Liver (tissue), 9 donors: Measurements from ENCODE around the gene DOCK6. TPM values are rescaled to one million over a fixed set of nuclear protein-coding genes. Genes with fewer than 3 reads are reported as not detected.

ENCODE experiments used
- DNase-seq: peaks from one replicate; pipeline ENCODE4 v3.0.0-alpha.2; 2017; ENCODE audit warnings: low spot score
- H3K27ac ChIP-seq, 2 donors: one replicate each; pipeline ENCODE4 v1.7.0; 2013; ENCODE audit warnings: inconsistent platforms in 2 of 2, low read length in 2 of 2, control low read depth in 1 of 2, low read depth in 1 of 2, mild to moderate bottlenecking in 1 of 2
- H3K27me3 ChIP-seq, 4 donors: one replicate each; pipeline versions ENCODE4 v1.6.1 to v1.7.0; 2013; ENCODE audit warnings: low read length in 3 of 4, inconsistent platforms in 1 of 4, mild to moderate bottlenecking in 1 of 4, moderate library complexity in 1 of 4; ENCODE audit not compliant: control insufficient read depth in 4 of 4, insufficient read depth in 4 of 4
- H3K36me3 ChIP-seq, 4 donors: one replicate each; pipeline versions ENCODE4 v1.6.1 to v1.7.0; 2013; ENCODE audit warnings: low read length in 3 of 4, mild to moderate bottlenecking in 3 of 4, low read depth in 1 of 4, moderate library complexity in 1 of 4; ENCODE audit not compliant: control insufficient read depth in 4 of 4, insufficient read depth in 3 of 4
- H3K4me1 ChIP-seq, 4 donors: one replicate each; pipeline versions ENCODE4 v1.6.1 to v1.7.0; 2013; ENCODE audit warnings: low read length in 3 of 4, mild to moderate bottlenecking in 3 of 4, moderate library complexity in 1 of 4; ENCODE audit not compliant: control insufficient read depth in 4 of 4, insufficient read depth in 4 of 4
- H3K4me3 ChIP-seq, 3 donors: one replicate each; pipeline versions ENCODE4 v1.6.1 to v1.7.0; 2013; ENCODE audit warnings: low read length in 3 of 3, control low read depth in 1 of 3, low read depth in 1 of 3, mild to moderate bottlenecking in 1 of 3
- H3K9ac ChIP-seq, 2 donors: one replicate each; pipeline ENCODE4 v1.7.0; 2013; ENCODE audit warnings: low read length in 2 of 2, mild to moderate bottlenecking in 2 of 2, moderate library complexity in 2 of 2, control low read depth in 1 of 2, low read depth in 1 of 2
- H3K9me3 ChIP-seq, 4 donors: one replicate each; pipeline versions ENCODE4 v1.6.1 to v1.7.0; 2013; ENCODE audit warnings: low read length in 3 of 4; ENCODE audit not compliant: control insufficient read depth in 4 of 4
- ATF3 ChIP-seq: IDR thresholded peaks from 2 replicates; pipeline ENCODE4 v1.6.1; 2016; ENCODE audit warnings: antibody characterized with exemption
- EGR1 ChIP-seq, 2 donors: IDR thresholded peaks; 2 replicates each; pipeline ENCODE4 v1.6.1; 2016 to 2018; ENCODE audit warnings: antibody characterized with exemption in 2 of 2, low read depth in 2 of 2
- GABPA ChIP-seq, 2 donors: IDR thresholded peaks in 1 of 2; conservative IDR thresholded peaks in 1 of 2; 2 replicates each; pipeline ENCODE4 v1.6.1; 2016; ENCODE audit warnings: antibody characterized with exemption in 2 of 2, mild to moderate bottlenecking in 1 of 2, moderate library complexity in 1 of 2
- HNF4A ChIP-seq, 2 donors: conservative IDR thresholded peaks; 2 replicates each; pipeline ENCODE4 v1.6.1; 2016; ENCODE audit warnings: antibody characterized with exemption in 2 of 2, mild to moderate bottlenecking in 2 of 2
- HNF4G ChIP-seq: IDR thresholded peaks from 2 replicates; pipeline ENCODE4 v1.6.1; 2016; ENCODE audit warnings: antibody characterized with exemption
- JUND ChIP-seq, 2 donors: IDR thresholded peaks; 2 replicates each; pipeline ENCODE4 v1.6.1; 2016; ENCODE audit warnings: antibody characterized with exemption in 2 of 2
- NR2F2 ChIP-seq: IDR thresholded peaks from 2 replicates; pipeline ENCODE4 v1.6.1; 2016; ENCODE audit warnings: antibody characterized with exemption
- RAD21 ChIP-seq, 2 donors: IDR thresholded peaks; 2 replicates each; pipeline ENCODE4 v1.6.1; 2016; ENCODE audit warnings: antibody characterized with exemption in 2 of 2, mild to moderate bottlenecking in 2 of 2
- REST ChIP-seq: IDR thresholded peaks from 2 replicates; pipeline ENCODE4 v1.6.1; 2016; ENCODE audit warnings: antibody characterized with exemption, mild to moderate bottlenecking
- SP1 ChIP-seq: IDR thresholded peaks from 2 replicates; pipeline ENCODE4 v1.6.1; 2018; ENCODE audit warnings: antibody characterized with exemption, mild to moderate bottlenecking
- TAF1 ChIP-seq: conservative IDR thresholded peaks from 2 replicates; pipeline ENCODE4 v1.6.1; 2016; ENCODE audit warnings: antibody characterized with exemption, mild to moderate bottlenecking
- ZBTB33 ChIP-seq: IDR thresholded peaks from 2 replicates; pipeline ENCODE4 v1.6.1; 2016; ENCODE audit warnings: antibody characterized with exemption
- WGBS: extraction: QIAGEN DNeasy Blood & Tissue Kit; methylation state at CpG from one replicate; pipeline ENCODE4 v1.1.7; 2013; 5-methylcytosine and 5-hydroxymethylcytosine counted together
- polyA plus RNA-seq, 2 donors: library from polyadenylated mRNA; stranded (reverse) in 1 of 2; unstranded in 1 of 2; fragments of 200-250 nt in 1 of 2; fragments of >200 nt in 1 of 2; fragmentation: Nextera tagmentation in 1 of 2; extraction: Ambion mirVana in 1 of 2; gene quantifications; one replicate each; pipeline versions ENCODE4 v1.2.1 to v1.2.3, GENCODE V29; 2013 to 2015
- total RNA-seq, 2 donors: library from RNA; depleted of rRNA; stranded (reverse); fragments of >200 nt; gene quantifications; one replicate each; pipeline ENCODE4 v1.2.3, GENCODE V29; 2014
- TF ChIP-seq, protein P1 (sequence below): IDR thresholded peaks from 2 replicates; pipeline ENCODE4 v1.6.1; 2016; ENCODE audit warnings: antibody characterized with exemption
- TF ChIP-seq, protein P2 (sequence below): fragments of 150-350 bp; IDR thresholded peaks from 2 replicates; pipeline ENCODE4 v1.5.1; 2017; ENCODE audit warnings: improper control_type of control experiment, low read depth, low read length; ENCODE audit not compliant: missing input control
- donor health status: healthy.
- donor health status: healthy.
- donor health status: healthy.
- donor health status: healthy.
- donor health status: healthy.

DOCK6 gene
- total and polyA plus RNA-seq, 4 donors = 4.9 to 15.8 (median 13.7) TPM

- Histone ChIP-seq H3K36me3 (peaks cover 3 to 9% (median 5%) of the 10 kb centered on the region in 4 donors), H3K4me3 (no peak overlapping the region), H3K4me1 (peaks cover 8 to 64% (median 37%) of the 10 kb centered on the region in 4 donors), H3K9me3 (no peaks in the 10 kb centered on the region), H3K27me3 (no peaks in the 10 kb centered on the region), H3K9ac (no peak overlapping the region), H3K27ac (peak overlapping the region; percentile 4 to 13)
- WGBS = 94% methylated on average over 68 of the region's 68 CpGs
- TF ChIP-seq HNF4G (no peak), JUND (IDR thresholded peaks at IDR 0.05) (no peak), GABPA (IDR thresholded peaks at IDR 0.05 in 1 of 2, conservative IDR thresholded peaks at IDR 0.05 in 1 of 2) (no peak), TAF1 (no peak), ZBTB33 (no peak), REST (no peak)
- TF ChIP-seq, protein P1, sequence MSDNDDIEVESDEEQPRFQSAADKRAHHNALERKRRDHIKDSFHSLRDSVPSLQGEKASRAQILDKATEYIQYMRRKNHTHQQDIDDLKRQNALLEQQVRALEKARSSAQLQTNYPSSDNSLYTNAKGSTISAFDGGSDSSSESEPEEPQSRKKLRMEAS = no peak
- no peak for DNase-seq
Observed at GRCh38 chr19:11192957-11193939, 69.1 kb downstream of the DOCK6 start.

- H3K9me3 ChIP-seq = no peaks in the 10 kb centered on the region
- no peak overlapping the region for H3K4me3 ChIP-seq
- peaks cover 3 to 9% (median 5%) of the 10 kb centered on the region in 4 donors for H3K36me3 ChIP-seq
- TF ChIP-seq, protein P2, sequence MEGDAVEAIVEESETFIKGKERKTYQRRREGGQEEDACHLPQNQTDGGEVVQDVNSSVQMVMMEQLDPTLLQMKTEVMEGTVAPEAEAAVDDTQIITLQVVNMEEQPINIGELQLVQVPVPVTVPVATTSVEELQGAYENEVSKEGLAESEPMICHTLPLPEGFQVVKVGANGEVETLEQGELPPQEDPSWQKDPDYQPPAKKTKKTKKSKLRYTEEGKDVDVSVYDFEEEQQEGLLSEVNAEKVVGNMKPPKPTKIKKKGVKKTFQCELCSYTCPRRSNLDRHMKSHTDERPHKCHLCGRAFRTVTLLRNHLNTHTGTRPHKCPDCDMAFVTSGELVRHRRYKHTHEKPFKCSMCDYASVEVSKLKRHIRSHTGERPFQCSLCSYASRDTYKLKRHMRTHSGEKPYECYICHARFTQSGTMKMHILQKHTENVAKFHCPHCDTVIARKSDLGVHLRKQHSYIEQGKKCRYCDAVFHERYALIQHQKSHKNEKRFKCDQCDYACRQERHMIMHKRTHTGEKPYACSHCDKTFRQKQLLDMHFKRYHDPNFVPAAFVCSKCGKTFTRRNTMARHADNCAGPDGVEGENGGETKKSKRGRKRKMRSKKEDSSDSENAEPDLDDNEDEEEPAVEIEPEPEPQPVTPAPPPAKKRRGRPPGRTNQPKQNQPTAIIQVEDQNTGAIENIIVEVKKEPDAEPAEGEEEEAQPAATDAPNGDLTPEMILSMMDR = no peak
- TF ChIP-seq ZBTB33 (no peak), REST (no peak), ATF3 (no peak), NR2F2 (no peak), EGR1 (IDR thresholded peaks at IDR 0.05; ENCODE audit: low read depth in 2 of 2) (no peak), SP1 (no peak), HNF4A (conservative IDR thresholded peaks at IDR 0.05) (no peak), RAD21 (IDR thresholded peaks at IDR 0.05) (no peak), GABPA (IDR thresholded peaks at IDR 0.05 in 1 of 2, conservative IDR thresholded peaks at IDR 0.05 in 1 of 2) (no peak), JUND (IDR thresholded peaks at IDR 0.05) (no peak), TAF1 (no peak)
- TF ChIP-seq, protein P1 = no peak
- DNase-seq = no peak
- no peaks in the 10 kb centered on the region for H3K27me3 ChIP-seq
- H3K9ac ChIP-seq = no peak overlapping the region
- H3K27ac ChIP-seq = no peak overlapping the region
- H3K4me1 ChIP-seq = peaks cover 8 to 58% (median 32%) of the 10 kb centered on the region in 4 donors
- 75% methylated on average over 5 of the region's 5 CpGs for WGBS
Observed at GRCh38 chr19:11191934-11192333, 70.4 kb downstream of the DOCK6 start.
